Measurements from ENCODE around the gene SPACA7. TPM values are rescaled to one million over a fixed set of nuclear protein-coding genes. Genes with fewer than 3 reads are reported as not detected.
"Not testable (repeated sequence)": the region's sequence is repeated elsewhere in the genome, so short reads cannot be mapped to it uniquely, and the experiment has no call there.

Gene SPACA7
- total RNA-seq, 2 donors from 2014 or later: not detected

GRCh38 chr13:112348642-112349345 lies 27.4 kb upstream of the SPACA7 start:
- ATAC-seq (no peak), DNase-seq (no peak)
- intact Hi-C loops (cut with DNase I): no loop called here

- intact Hi-C loops (cut with DNase I): no loop called here
- ATAC-seq: no peak
- no peak for DNase-seq
Measured at GRCh38 chr13:112349681-112350080, 26.5 kb upstream of the SPACA7 start.

GRCh38 chr13:112350300-112350699 lies 25.9 kb upstream of the SPACA7 start:
- intact Hi-C loops (cut with DNase I): no loop called here
- ATAC-seq: no peak
- DNase-seq: no peak

GRCh38 chr13:112351825-112352224 lies 24.3 kb upstream of the SPACA7 start:
- intact Hi-C loops (cut with DNase I): no loop called here
- ATAC-seq: no peak
- no peak for DNase-seq

- DNase-seq (no peak), ATAC-seq (no peak)
- intact Hi-C loops (cut with DNase I): no loop called here
Measured at GRCh38 chr13:112353856-112354255, 22.3 kb upstream of the SPACA7 start.

- ATAC-seq (no peak), DNase-seq (no peak)
- intact Hi-C loops (cut with DNase I): no loop called here
Measured at GRCh38 chr13:112354330-112355273, 21.6 kb upstream of the SPACA7 start.

- intact Hi-C loops (cut with DNase I): no loop called here
Measured at GRCh38 chr13:112355274-112355838, 20.8 kb upstream of the SPACA7 start.

GRCh38 chr13:112356190-112356589 lies 20.0 kb upstream of the SPACA7 start:
- intact Hi-C loops (cut with DNase I): no loop called here
- no peak for DNase-seq
- no peak for ATAC-seq

More at GRCh38 chr13:112355274-112355838, 20.8 kb upstream of the SPACA7 start:
- no peak for DNase-seq
- ATAC-seq: no peak

- DNase-seq (no peak), ATAC-seq (no peak)
- intact Hi-C loops (cut with DNase I): no loop called here
Measured at GRCh38 chr13:112358156-112358555, 18.0 kb upstream of the SPACA7 start.

- intact Hi-C loops (cut with DNase I): no loop called here
- DNase-seq (no peak), ATAC-seq (no peak)
Measured at GRCh38 chr13:112362021-112362420, 14.1 kb upstream of the SPACA7 start.

GRCh38 chr13:112363867-112364528 lies 12.2 kb upstream of the SPACA7 start:
- DNase-seq: no peak
- intact Hi-C loops (cut with DNase I): no loop called here

GRCh38 chr13:112366907-112367646 lies 9.1 kb upstream of the SPACA7 start:
- intact Hi-C loops (cut with DNase I): no loop called here
- no peak for DNase-seq
- no peak for ATAC-seq

More at GRCh38 chr13:112363867-112364528, 12.2 kb upstream of the SPACA7 start:
- ATAC-seq: no peak

GRCh38 chr13:112368883-112369282 lies 7.3 kb upstream of the SPACA7 start:
- ATAC-seq: no peak
- no peak for DNase-seq
- intact Hi-C loops (cut with DNase I): no loop called here

- DNase-seq (no peak), ATAC-seq (no peak)
- intact Hi-C loops (cut with DNase I): no loop called here
Measured at GRCh38 chr13:112370311-112370710, 5.8 kb upstream of the SPACA7 start.

- no peak for ATAC-seq
- no peak for DNase-seq
- intact Hi-C loops (cut with DNase I): no loop called here
Measured at GRCh38 chr13:112374271-112374670, 1.9 kb upstream of the SPACA7 start.

- DNase-seq: no peak
- intact Hi-C loops (cut with DNase I): no loop called here
- ATAC-seq: no peak
Measured at GRCh38 chr13:112391746-112392145, 15.6 kb downstream of the SPACA7 start.

GRCh38 chr13:112392719-112393118 lies 16.6 kb downstream of the SPACA7 start:
- intact Hi-C loops (cut with DNase I): no loop called here
- DNase-seq: no peak
- no peak for ATAC-seq

GRCh38 chr13:112395022-112395421 lies 18.9 kb downstream of the SPACA7 start:
- intact Hi-C loops (cut with DNase I); DNase-seq: not testable (repeated sequence)
- ATAC-seq: peak in 1 of 2 donors; percentile 34

- DNase-seq; intact Hi-C loops (cut with DNase I); ATAC-seq: not testable (repeated sequence)
Measured at GRCh38 chr13:112395941-112396340, 19.8 kb downstream of the SPACA7 start.
